Effector memory CD4-positive, alpha-beta T cell (primary cell): ENCODE results near the gene GALNT7.

ENCODE experiments used
- DNase-seq, 3 donors: peaks; one replicate each; pipeline ENCODE4 v3.0.0-alpha.2; 2020
- H3K27ac ChIP-seq: 2 replicates; pipeline ENCODE4 v1.7.0; 2013; ENCODE audit warnings: mild to moderate bottlenecking, low read length, moderate library complexity; ENCODE audit not compliant: insufficient read depth, poor library complexity, severe bottlenecking
- H3K27me3 ChIP-seq: replicated peaks from 2 replicates; pipeline ENCODE4 v1.7.0; 2013; ENCODE audit warnings: mild to moderate bottlenecking, low read length; ENCODE audit not compliant: insufficient read depth, control insufficient read depth, poor library complexity, severe bottlenecking
- H3K36me3 ChIP-seq: 2 replicates; pipeline ENCODE4 v1.7.0; 2013; ENCODE audit warnings: mild to moderate bottlenecking, low read length, moderate library complexity; ENCODE audit not compliant: control insufficient read depth, insufficient read depth
- H3K4me1 ChIP-seq: 2 replicates; pipeline ENCODE4 v1.7.0; 2013; ENCODE audit warnings: low read length, mild to moderate bottlenecking; ENCODE audit not compliant: control insufficient read depth, insufficient read depth, poor library complexity, severe bottlenecking
- H3K4me3 ChIP-seq: 2 replicates; pipeline ENCODE4 v1.7.0; 2013; ENCODE audit warnings: low read length, low read depth, mild to moderate bottlenecking; ENCODE audit not compliant: insufficient read depth, poor library complexity, severe bottlenecking
- H3K9me3 ChIP-seq: 2 replicates; pipeline ENCODE4 v1.7.0; 2013; ENCODE audit warnings: mild to moderate bottlenecking, low read length, moderate library complexity; ENCODE audit not compliant: control insufficient read depth

Gene GALNT7

GRCh38 chr4:173294444-173294843 is 125.8 kb downstream of the GALNT7 start:
- no peak for DNase-seq
- H3K27me3 ChIP-seq = no peaks in the 10 kb centered on the region
- no peak overlapping the region for H3K4me3 ChIP-seq
- H3K36me3 ChIP-seq = peaks cover 6% of the 10 kb centered on the region
- no peak overlapping the region for H3K27ac ChIP-seq
- no peaks in the 10 kb centered on the region for H3K9me3 ChIP-seq
- H3K4me1 ChIP-seq = no peaks in the 10 kb centered on the region

- Histone ChIP-seq H3K27ac (no peak overlapping the region), H3K4me3 (no peak overlapping the region), H3K27me3 (no peaks in the 10 kb centered on the region), H3K4me1 (no peaks in the 10 kb centered on the region), H3K9me3 (no peaks in the 10 kb centered on the region), H3K36me3 (peaks cover 10% of the 10 kb centered on the region)
- DNase-seq = no peak
Observed at GRCh38 chr4:173301518-173302201, 133.0 kb downstream of the GALNT7 start.

- H3K27me3 ChIP-seq = no peaks in the 10 kb centered on the region
- H3K36me3 ChIP-seq = peaks cover 7% of the 10 kb centered on the region
- no peak overlapping the region for H3K27ac ChIP-seq
- H3K9me3 ChIP-seq = no peaks in the 10 kb centered on the region
- no peak overlapping the region for H3K4me3 ChIP-seq
- no peaks in the 10 kb centered on the region for H3K4me1 ChIP-seq
- DNase-seq = no peak
Observed at GRCh38 chr4:173307778-173308177, 139.2 kb downstream of the GALNT7 start.

- no peaks in the 10 kb centered on the region for H3K4me1 ChIP-seq
- DNase-seq = no peak
- H3K4me3 ChIP-seq = no peak overlapping the region
- H3K9me3 ChIP-seq = no peaks in the 10 kb centered on the region
- peaks cover 4% of the 10 kb centered on the region for H3K36me3 ChIP-seq
- H3K27me3 ChIP-seq = no peaks in the 10 kb centered on the region
- no peak overlapping the region for H3K27ac ChIP-seq
Observed at GRCh38 chr4:173311368-173311767, 142.8 kb downstream of the GALNT7 start.

GRCh38 chr4:173314715-173315114 is 146.1 kb downstream of the GALNT7 start:
- H3K36me3 ChIP-seq = peaks cover 7% of the 10 kb centered on the region

GRCh38 chr4:173316060-173316459 is 147.4 kb downstream of the GALNT7 start:
- H3K36me3 ChIP-seq = peaks cover 4% of the 10 kb centered on the region
- H3K4me1 ChIP-seq = no peaks in the 10 kb centered on the region
- no peak overlapping the region for H3K4me3 ChIP-seq
- no peak for DNase-seq
- no peaks in the 10 kb centered on the region for H3K9me3 ChIP-seq
- H3K27me3 ChIP-seq = no peaks in the 10 kb centered on the region
- no peak overlapping the region for H3K27ac ChIP-seq

More at GRCh38 chr4:173314715-173315114, 146.1 kb downstream of the GALNT7 start:
- Histone ChIP-seq H3K9me3 (no peaks in the 10 kb centered on the region), H3K27ac (no peak overlapping the region), H3K27me3 (no peaks in the 10 kb centered on the region), H3K4me3 (no peak overlapping the region), H3K4me1 (no peaks in the 10 kb centered on the region)
- DNase-seq = no peak

GRCh38 chr4:173317004-173317403 is 148.4 kb downstream of the GALNT7 start:
- DNase-seq = no peak
- Histone ChIP-seq H3K4me1 (no peaks in the 10 kb centered on the region), H3K36me3 (peaks cover 4% of the 10 kb centered on the region), H3K27me3 (no peaks in the 10 kb centered on the region), H3K27ac (no peak overlapping the region), H3K9me3 (no peaks in the 10 kb centered on the region), H3K4me3 (no peak overlapping the region)

GRCh38 chr4:173318240-173318639 is 149.6 kb downstream of the GALNT7 start:
- H3K27me3 ChIP-seq = no peaks in the 10 kb centered on the region
- no peak overlapping the region for H3K4me3 ChIP-seq
- H3K27ac ChIP-seq = no peak overlapping the region
- H3K4me1 ChIP-seq = no peaks in the 10 kb centered on the region
- H3K9me3 ChIP-seq = no peaks in the 10 kb centered on the region
- peaks cover 4% of the 10 kb centered on the region for H3K36me3 ChIP-seq
- DNase-seq = no peak

- Histone ChIP-seq H3K27me3 (no peaks in the 10 kb centered on the region), H3K4me1 (no peaks in the 10 kb centered on the region), H3K36me3 (peaks cover 4% of the 10 kb centered on the region), H3K27ac (no peak overlapping the region), H3K9me3 (no peaks in the 10 kb centered on the region), H3K4me3 (no peak overlapping the region)
- DNase-seq = no peak
Observed at GRCh38 chr4:173318648-173319211, 150.1 kb downstream of the GALNT7 start.

GRCh38 chr4:173319696-173320095 is 151.1 kb downstream of the GALNT7 start:
- DNase-seq = no peak
- Histone ChIP-seq H3K4me3 (no peak overlapping the region), H3K27me3 (no peaks in the 10 kb centered on the region), H3K4me1 (no peaks in the 10 kb centered on the region), H3K36me3 (peaks cover 4% of the 10 kb centered on the region), H3K9me3 (no peaks in the 10 kb centered on the region), H3K27ac (no peak overlapping the region)
